Neural progenitor cell (in vitro differentiated cells): ENCODE data around the gene B4GALNT2. TPM values are rescaled to one million over a fixed set of nuclear protein-coding genes. Genes with fewer than 3 reads are reported as not detected.

Source experiments
- DNase-seq: peaks from one replicate; pipeline ENCODE4 v3.0.0-alpha.2; 2016; ENCODE audit warnings: low spot score
- H2AFZ ChIP-seq: fragments of 200-600 bp; sonication (generic); replicated peaks from 2 replicates; pipeline ENCODE4 v1.6.1; 2016; ENCODE audit warnings: antibody characterized with exemption
- H3F3A ChIP-seq: fragments of 200-600 bp; sonication (generic); 2 replicates; pipeline ENCODE4 v1.6.1; 2016; ENCODE audit warnings: antibody characterized with exemption, low read depth
- H3K27ac ChIP-seq: fragments of 200-600 bp; sonication (generic); 2 replicates; pipeline ENCODE4 v1.5.1; 2016; ENCODE audit warnings: mild to moderate bottlenecking
- H3K27me3 ChIP-seq: fragments of 200-600 bp; sonication (generic); 2 replicates; pipeline ENCODE4 v1.6.1; 2016; ENCODE audit warnings: mild to moderate bottlenecking, moderate library complexity
- H3K36me3 ChIP-seq: fragments of 200-600 bp; sonication (generic); 2 replicates; pipeline ENCODE4 v1.5.1; 2016
- H3K4me1 ChIP-seq: fragments of 200-600 bp; sonication (generic); 2 replicates; pipeline ENCODE4 v1.6.1; 2016; ENCODE audit warnings: mixed run types
- H3K4me2 ChIP-seq: fragments of 200-600 bp; sonication (generic); 2 replicates; pipeline ENCODE4 v1.6.1; 2016
- H3K4me3 ChIP-seq: fragments of 200-600 bp; sonication (generic); 2 replicates; pipeline ENCODE4 v1.5.1; 2016
- H3K79me2 ChIP-seq: fragments of 200-600 bp; sonication (generic); 2 replicates; pipeline ENCODE4 v1.6.1; 2016; ENCODE audit warnings: low read depth
- H3K9ac ChIP-seq: fragments of 200-600 bp; sonication (generic); 2 replicates; pipeline ENCODE4 v1.6.1; 2016
- H3K9me3 ChIP-seq: fragments of 200-600 bp; sonication (generic); 2 replicates; pipeline ENCODE4 v1.5.1; 2016; ENCODE audit warnings: low read depth
- H4K20me1 ChIP-seq: fragments of 200-600 bp; sonication (generic); 2 replicates; pipeline ENCODE4 v1.6.1; 2016; ENCODE audit warnings: low read depth
- H3K27ac Mint-ChIP-seq: 3 replicates; pipeline ENCODE4 v1.8.0; 2021; ENCODE audit warnings: mixed read lengths
- H3K27me3 Mint-ChIP-seq: 2 replicates; pipeline ENCODE4 v1.8.0; 2022; ENCODE audit warnings: low read depth, mild to moderate bottlenecking, inconsistent platforms, moderate library complexity, mixed read lengths; ENCODE audit not compliant: insufficient read depth
- H3K36me3 Mint-ChIP-seq: 3 replicates; pipeline ENCODE4 v1.8.0; 2021; ENCODE audit warnings: mixed read lengths
- H3K4me1 Mint-ChIP-seq: 3 replicates; pipeline ENCODE4 v1.8.0; 2021; ENCODE audit warnings: mixed read lengths
- H3K4me3 Mint-ChIP-seq: 3 replicates; pipeline ENCODE4 v1.8.0; 2021; ENCODE audit warnings: mild to moderate bottlenecking, moderate library complexity, mixed read lengths
- H3K9me3 Mint-ChIP-seq: 3 replicates; pipeline ENCODE4 v1.8.0; 2020; ENCODE audit warnings: mixed read lengths
- CTCF ChIP-seq: fragments of 200-600 bp; sonication (generic); IDR thresholded peaks from 2 replicates; pipeline ENCODE4 v1.5.1; 2017; ENCODE audit warnings: antibody characterized with exemption, mild to moderate bottlenecking
- EZH2 ChIP-seq: fragments of 200-600 bp; sonication (generic); IDR thresholded peaks from 2 replicates; pipeline ENCODE4 v1.6.1; 2017; ENCODE audit warnings: antibody characterized with exemption, mild to moderate bottlenecking, moderate library complexity
- EZH2phosphoT487 ChIP-seq: fragments of 200-600 bp; sonication (generic); IDR thresholded peaks from 2 replicates; pipeline ENCODE4 v1.6.1; 2017; ENCODE audit warnings: antibody characterized with exemption
- total RNA-seq: library from RNA; depleted of rRNA; stranded (reverse); fragments of >200 nt; gene quantifications from 2 replicates; pipeline ENCODE4 v1.2.3, GENCODE V29; 2015; ENCODE audit warnings: low replicate concordance

The B4GALNT2 gene
- total RNA-seq, 1 donor from 2014 or later, result not detected

- Histone ChIP-seq H3K9ac (no peak overlapping the region), H2AFZ (no peak overlapping the region)
Measured at GRCh38 chr17:49146620-49147306, 14.2 kb downstream of the B4GALNT2 start.

GRCh38 chr17:49148171-49148570 lies 15.6 kb downstream of the B4GALNT2 start:
- H3F3A ChIP-seq, result no peaks in the 10 kb centered on the region
- Mint-ChIP-seq H3K4me3 (no peak overlapping the region), H3K9me3 (peaks cover 2% of the 10 kb centered on the region), H3K4me1 (no peaks in the 10 kb centered on the region), H3K27me3 (peaks cover 14% of the 10 kb centered on the region), H3K36me3 (no peaks in the 10 kb centered on the region), H3K27ac (no peak overlapping the region)
- no peak for DNase-seq
- no peak overlapping the region for H3K9ac ChIP-seq
- TF ChIP-seq EZH2, result no peak
- no peak for TF ChIP-seq CTCF
- TF ChIP-seq EZH2phosphoT487, result no peak
- no peaks in the 10 kb centered on the region for H3K9me3 ChIP-seq
- H3K4me2 ChIP-seq, result no peak overlapping the region
- no peaks in the 10 kb centered on the region for H3K79me2 ChIP-seq
- H3K27me3 ChIP-seq, result no peaks in the 10 kb centered on the region
- no peaks in the 10 kb centered on the region for H3K4me1 ChIP-seq
- no peak overlapping the region for H3K27ac ChIP-seq
- no peaks in the 10 kb centered on the region for H4K20me1 ChIP-seq
- H3K36me3 ChIP-seq, result no peaks in the 10 kb centered on the region
- no peak overlapping the region for H3K4me3 ChIP-seq
- no peak overlapping the region for H2AFZ ChIP-seq

More at GRCh38 chr17:49146620-49147306, 14.2 kb downstream of the B4GALNT2 start:
- no peaks in the 10 kb centered on the region for H3K9me3 ChIP-seq
- H3F3A ChIP-seq, result no peaks in the 10 kb centered on the region
- H3K4me3 Mint-ChIP-seq, result no peak overlapping the region
- DNase-seq, result no peak
- no peaks in the 10 kb centered on the region for H3K4me1 Mint-ChIP-seq
- H3K4me3 ChIP-seq, result no peak overlapping the region
- no peak overlapping the region for H3K27ac ChIP-seq
- H3K9me3 Mint-ChIP-seq, result peaks cover 2% of the 10 kb centered on the region
- H3K79me2 ChIP-seq, result no peaks in the 10 kb centered on the region
- TF ChIP-seq EZH2 (no peak), CTCF (no peak), EZH2phosphoT487 (no peak)
- no peaks in the 10 kb centered on the region for H3K36me3 Mint-ChIP-seq
- peaks cover 3% of the 10 kb centered on the region for H3K4me1 ChIP-seq
- no peak overlapping the region for H3K27ac Mint-ChIP-seq
- no peaks in the 10 kb centered on the region for H3K36me3 ChIP-seq
- H3K4me2 ChIP-seq, result no peak overlapping the region
- H3K27me3 Mint-ChIP-seq, result peaks cover 11% of the 10 kb centered on the region
- no peaks in the 10 kb centered on the region for H3K27me3 ChIP-seq
- H4K20me1 ChIP-seq, result no peaks in the 10 kb centered on the region

- no peak overlapping the region for H3K27ac Mint-ChIP-seq
- DNase-seq, result no peak
- no peaks in the 10 kb centered on the region for H3K9me3 Mint-ChIP-seq
- TF ChIP-seq EZH2phosphoT487 (no peak), CTCF (no peak), EZH2 (no peak)
- Histone ChIP-seq H3K36me3 (no peaks in the 10 kb centered on the region), H3K27me3 (no peaks in the 10 kb centered on the region), H3K4me3 (no peak overlapping the region), H4K20me1 (no peaks in the 10 kb centered on the region), H3F3A (no peaks in the 10 kb centered on the region), H3K4me1 (no peaks in the 10 kb centered on the region), H3K9me3 (no peaks in the 10 kb centered on the region), H3K79me2 (no peaks in the 10 kb centered on the region), H2AFZ (no peak overlapping the region), H3K27ac (no peak overlapping the region), H3K4me2 (no peak overlapping the region), H3K9ac (no peak overlapping the region)
- H3K4me1 Mint-ChIP-seq, result no peaks in the 10 kb centered on the region
- no peak overlapping the region for H3K4me3 Mint-ChIP-seq
- H3K36me3 Mint-ChIP-seq, result no peaks in the 10 kb centered on the region
- peaks cover 2% of the 10 kb centered on the region for H3K27me3 Mint-ChIP-seq
Measured at GRCh38 chr17:49151996-49152395, 19.4 kb downstream of the B4GALNT2 start.
